HG03469 (cell line): ENCODE data around the gene RPL22L1.
"Not testable (repeated sequence)": the region's sequence is repeated elsewhere in the genome, so short reads cannot be mapped to it uniquely, and the experiment has no call there.

Experiments used
- ATAC-seq: cut with Tn5 transposase; IDR thresholded peaks from one replicate; pipeline ENCODE4 v1.9.1; 2021; ENCODE audit warnings: mild to moderate bottlenecking, moderate library complexity, moderate number of reproducible peaks; ENCODE audit not compliant: unreplicated experiment

RPL22L1 gene

GRCh38 chr3:170836491-170836890 lies 33.5 kb downstream of the RPL22L1 start:
- no peak for ATAC-seq

- no peak for ATAC-seq
These were observed 34.7 kb downstream of the RPL22L1 start for GRCh38 chr3:170835336-170835735.

- no peak for ATAC-seq
These were observed 39.4 kb downstream of the RPL22L1 start for GRCh38 chr3:170830580-170830979.

GRCh38 chr3:170829546-170830272 lies 40.3 kb downstream of the RPL22L1 start:
- no peak for ATAC-seq

GRCh38 chr3:170826047-170826446 lies 43.9 kb downstream of the RPL22L1 start:
- no peak for ATAC-seq

GRCh38 chr3:170823562-170823961 lies 46.4 kb downstream of the RPL22L1 start:
- not testable (repeated sequence) for ATAC-seq

- ATAC-seq = not testable (repeated sequence)
These were observed 51.7 kb downstream of the RPL22L1 start for GRCh38 chr3:170818325-170818724.

- not testable (repeated sequence) for ATAC-seq
These were observed 52.5 kb downstream of the RPL22L1 start for GRCh38 chr3:170817471-170817870.

- no peak for ATAC-seq
These were observed 53.2 kb downstream of the RPL22L1 start for GRCh38 chr3:170816841-170817240.

GRCh38 chr3:170816341-170816740 lies 53.7 kb downstream of the RPL22L1 start:
- no peak for ATAC-seq

- no peak for ATAC-seq
These were observed 54.1 kb downstream of the RPL22L1 start for GRCh38 chr3:170815936-170816335.

- ATAC-seq = no peak
These were observed 54.7 kb downstream of the RPL22L1 start for GRCh38 chr3:170815340-170815739.
